ENCODE measurements around the gene HUWE1. TPM values are rescaled to one million over a fixed set of nuclear protein-coding genes. Genes with fewer than 3 reads are reported as not detected.

The HUWE1 gene
- total RNA-seq, 1 donor: 167 TPM

DNA sequence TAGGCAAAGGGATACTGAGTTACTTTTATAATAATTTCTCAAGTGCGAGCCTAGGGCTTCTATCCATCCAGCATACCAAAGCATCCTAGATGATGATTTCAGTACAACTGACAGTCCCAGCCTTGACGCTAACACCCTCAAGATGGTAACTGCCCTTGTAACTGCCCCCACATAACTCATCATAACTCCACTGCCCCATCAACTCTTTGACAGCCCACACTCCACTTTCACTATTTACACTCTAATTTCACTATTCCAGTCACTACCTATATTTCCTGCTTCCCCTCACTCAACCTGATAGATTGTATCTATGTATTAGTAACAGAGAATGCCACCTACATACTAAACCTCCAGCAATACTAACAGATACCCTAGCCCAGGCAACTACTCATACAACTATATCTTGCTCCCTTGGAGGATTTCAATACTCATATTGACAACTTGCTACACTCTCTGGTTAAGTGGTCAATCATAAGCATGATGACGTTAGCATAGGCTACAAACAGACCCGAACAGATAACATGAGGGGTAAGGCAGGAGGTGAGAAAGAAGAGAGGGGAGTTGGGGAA lies 65.0 kb downstream of the HUWE1 start:
- TF ChIP-seq, protein P1, sequence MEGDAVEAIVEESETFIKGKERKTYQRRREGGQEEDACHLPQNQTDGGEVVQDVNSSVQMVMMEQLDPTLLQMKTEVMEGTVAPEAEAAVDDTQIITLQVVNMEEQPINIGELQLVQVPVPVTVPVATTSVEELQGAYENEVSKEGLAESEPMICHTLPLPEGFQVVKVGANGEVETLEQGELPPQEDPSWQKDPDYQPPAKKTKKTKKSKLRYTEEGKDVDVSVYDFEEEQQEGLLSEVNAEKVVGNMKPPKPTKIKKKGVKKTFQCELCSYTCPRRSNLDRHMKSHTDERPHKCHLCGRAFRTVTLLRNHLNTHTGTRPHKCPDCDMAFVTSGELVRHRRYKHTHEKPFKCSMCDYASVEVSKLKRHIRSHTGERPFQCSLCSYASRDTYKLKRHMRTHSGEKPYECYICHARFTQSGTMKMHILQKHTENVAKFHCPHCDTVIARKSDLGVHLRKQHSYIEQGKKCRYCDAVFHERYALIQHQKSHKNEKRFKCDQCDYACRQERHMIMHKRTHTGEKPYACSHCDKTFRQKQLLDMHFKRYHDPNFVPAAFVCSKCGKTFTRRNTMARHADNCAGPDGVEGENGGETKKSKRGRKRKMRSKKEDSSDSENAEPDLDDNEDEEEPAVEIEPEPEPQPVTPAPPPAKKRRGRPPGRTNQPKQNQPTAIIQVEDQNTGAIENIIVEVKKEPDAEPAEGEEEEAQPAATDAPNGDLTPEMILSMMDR (IDR thresholded peaks at IDR 0.05; ENCODE audit: insufficient read depth, low read length): no peak
- H3K4me3 ChIP-seq (ENCODE audit: low read depth, low read length): no peak overlapping the region
- DNase-seq (ENCODE audit: low read depth): no peak

DNA sequence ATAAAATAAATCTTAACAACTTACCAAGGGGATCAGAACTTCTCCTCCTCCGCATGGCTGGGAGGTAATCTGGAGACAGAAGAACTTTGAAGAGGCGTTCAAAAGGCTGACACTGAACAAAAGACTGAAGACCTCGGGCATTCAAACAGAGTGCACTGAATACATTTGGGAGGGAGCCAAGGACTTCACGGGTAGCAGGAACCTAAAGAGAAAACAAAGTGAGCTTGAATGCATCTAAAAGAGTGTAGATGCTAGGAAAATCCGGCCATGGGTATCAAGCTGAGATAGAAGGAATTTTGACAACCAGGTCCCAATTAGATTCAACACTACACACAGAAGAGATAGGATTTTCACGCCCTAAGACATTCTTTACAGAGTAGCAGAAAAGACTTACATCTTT lies 69.6 kb downstream of the HUWE1 start:
- H3K4me3 ChIP-seq (ENCODE audit: low read depth, low read length): no peak overlapping the region
- DNase-seq (ENCODE audit: low read depth): no peak
- TF ChIP-seq, protein P1 (IDR thresholded peaks at IDR 0.05; ENCODE audit: insufficient read depth, low read length): no peak

DNA sequence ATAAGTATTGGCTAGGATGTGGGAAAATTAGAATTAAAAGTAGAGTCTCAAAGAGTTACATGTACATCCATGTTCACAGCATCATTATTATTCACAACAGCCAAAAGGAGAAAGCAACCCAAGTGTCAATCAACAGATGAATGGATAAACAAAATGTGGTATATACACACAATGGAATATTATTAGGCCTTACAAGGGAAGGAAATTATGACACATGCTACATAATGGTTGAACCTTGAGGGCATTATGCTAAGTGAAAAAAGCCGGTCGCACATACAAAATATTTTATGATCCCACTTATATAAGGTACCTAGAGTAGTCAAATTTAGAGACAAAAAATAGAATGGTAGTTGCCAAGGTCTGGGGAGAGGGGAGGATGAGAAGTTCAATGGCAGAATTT lies 80.1 kb downstream of the HUWE1 start:
- no peak for DNase-seq (ENCODE audit: low read depth)
- TF ChIP-seq, protein P1 (IDR thresholded peaks at IDR 0.05; ENCODE audit: insufficient read depth, low read length): no peak
- H3K4me3 ChIP-seq (ENCODE audit: low read depth, low read length): no peak overlapping the region

DNA sequence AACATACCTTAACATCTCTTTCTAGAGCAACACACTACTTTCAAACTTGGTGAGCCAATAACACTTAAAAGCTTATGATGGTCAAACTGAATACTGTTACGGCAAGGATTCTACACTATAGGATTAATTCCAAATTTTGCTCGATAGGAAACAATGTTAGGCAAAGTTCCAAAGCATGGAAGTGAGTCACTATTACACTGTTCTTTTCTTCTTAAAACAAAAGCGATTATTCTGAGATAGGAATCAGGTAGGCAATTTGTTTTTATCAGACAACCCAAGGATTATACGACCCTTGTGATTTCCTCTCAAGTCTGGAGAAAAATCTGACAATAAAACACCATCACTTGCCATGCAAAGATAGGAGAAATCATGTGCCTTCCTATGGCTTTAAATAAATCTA lies 81.5 kb downstream of the HUWE1 start:
- peak; percentile 52 for DNase-seq (ENCODE audit: low read depth)
- TF ChIP-seq, protein P1 (IDR thresholded peaks at IDR 0.05; ENCODE audit: insufficient read depth, low read length): no peak
- H3K4me3 ChIP-seq (ENCODE audit: low read depth, low read length): no peak overlapping the region

DNA sequence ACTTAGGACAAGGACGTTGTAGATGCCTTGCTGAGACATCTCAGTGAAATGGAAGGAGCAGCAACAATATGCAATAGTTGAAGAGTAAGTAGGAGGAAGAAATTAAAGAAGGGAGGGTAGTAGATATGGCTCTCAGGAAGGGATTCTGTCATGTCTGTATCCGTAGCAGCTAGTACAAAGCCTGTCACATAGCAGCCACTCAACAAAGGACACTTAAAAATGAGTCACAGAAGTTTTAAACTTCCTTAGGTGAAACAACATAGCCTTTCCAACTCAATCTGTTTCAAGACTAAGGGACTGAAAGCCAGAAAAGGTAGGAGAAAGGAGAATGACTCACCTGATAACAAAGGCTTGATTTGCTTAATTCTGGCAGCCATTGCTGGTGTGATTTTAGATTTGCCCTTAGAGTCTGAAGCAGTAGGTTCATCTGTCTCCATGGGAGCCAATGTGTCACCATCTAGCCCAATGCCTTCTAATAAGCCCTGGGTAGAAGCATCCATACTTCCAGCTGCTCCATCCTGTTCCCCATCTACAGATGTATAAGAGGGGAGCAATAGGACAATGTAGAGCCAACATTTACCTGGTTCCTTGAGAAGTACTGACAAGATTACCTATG lies 86.6 kb downstream of the HUWE1 start:
- TF ChIP-seq, protein P1 (IDR thresholded peaks at IDR 0.05; ENCODE audit: insufficient read depth, low read length): no peak
- H3K4me3 ChIP-seq (ENCODE audit: low read depth, low read length): no peak overlapping the region
- no peak for DNase-seq (ENCODE audit: low read depth)

DNA sequence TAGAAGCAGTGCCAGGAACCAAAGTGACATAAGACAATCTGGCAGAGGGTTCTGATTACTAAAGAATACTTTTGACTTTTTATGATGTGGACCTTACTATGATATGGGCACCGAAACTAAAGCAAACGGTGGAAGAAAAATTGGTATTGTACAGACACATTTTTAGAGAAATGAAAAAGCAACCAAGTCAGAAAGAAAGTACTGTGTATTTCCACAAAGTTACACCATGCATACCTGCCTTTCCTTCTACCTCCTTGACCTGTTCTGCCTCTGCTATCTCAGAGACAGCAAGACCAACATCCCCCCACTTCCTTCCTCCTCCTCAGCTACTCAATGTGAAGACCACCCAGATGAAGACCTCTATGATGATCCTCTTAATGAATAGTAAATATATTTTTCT lies 88.3 kb downstream of the HUWE1 start:
- H3K4me3 ChIP-seq (ENCODE audit: low read depth, low read length): no peak overlapping the region
- TF ChIP-seq, protein P1 (IDR thresholded peaks at IDR 0.05; ENCODE audit: insufficient read depth, low read length): no peak
- DNase-seq (ENCODE audit: low read depth): no peak

Data from fibroblast of the aortic adventitia (primary cell).